MM.1S (cell line): ENCODE results near the gene CTTN.

Experiments
- DNase-seq: peaks from one replicate; pipeline ENCODE4 v3.0.0-alpha.2; 2015
- H2AFZ ChIP-seq: fragments of 300-600 bp; sonication (generic); 2 replicates; pipeline ENCODE4 v1.6.0; 2016; ENCODE audit warnings: antibody characterized with exemption, low read length
- H3F3A ChIP-seq: fragments of 300-600 bp; sonication (generic); 2 replicates; pipeline ENCODE4 v1.6.1; 2016; ENCODE audit warnings: mild to moderate bottlenecking, antibody characterized with exemption, low read length, moderate library complexity, mixed read lengths; ENCODE audit not compliant: insufficient read depth
- H3K27ac ChIP-seq: fragments of 300-600 bp; sonication (generic); 2 replicates; pipeline ENCODE4 v1.5.1; 2016; ENCODE audit warnings: mild to moderate bottlenecking, low read length
- H3K27me3 ChIP-seq: fragments of 300-600 bp; sonication (generic); replicated peaks from 2 replicates; pipeline ENCODE4 v1.6.0; 2016; ENCODE audit warnings: low read length; ENCODE audit not compliant: insufficient read depth
- H3K36me3 ChIP-seq: fragments of 300-600 bp; sonication (generic); replicated peaks from 2 replicates; pipeline ENCODE4 v1.6.1; 2016; ENCODE audit warnings: mild to moderate bottlenecking, low read length, mixed read lengths; ENCODE audit not compliant: insufficient read depth
- H3K4me1 ChIP-seq: fragments of 300-600 bp; sonication (generic); 2 replicates; pipeline ENCODE4 v1.6.1; 2016; ENCODE audit warnings: low read length, mixed read lengths
- H3K4me2 ChIP-seq: fragments of 300-600 bp; sonication (generic); 2 replicates; pipeline ENCODE4 v1.6.0; 2016; ENCODE audit warnings: low read depth, low read length
- H3K4me3 ChIP-seq: fragments of 300-600 bp; sonication (generic); 2 replicates; pipeline ENCODE4 v1.5.1; 2016; ENCODE audit warnings: low read length, mixed read lengths
- H3K79me2 ChIP-seq: fragments of 300-600 bp; sonication (generic); 2 replicates; pipeline ENCODE4 v1.6.1; 2016; ENCODE audit warnings: mixed run types, low read length, mixed read lengths
- H3K9ac ChIP-seq: fragments of 300-600 bp; sonication (generic); 2 replicates; pipeline ENCODE4 v1.6.1; 2016; ENCODE audit warnings: low read length, mixed read lengths
- H3K9me2 ChIP-seq: fragments of 300-600 bp; sonication (generic); replicated peaks from 2 replicates; pipeline ENCODE4 v1.6.1; 2016; ENCODE audit warnings: mild to moderate bottlenecking, low read length, mixed read lengths; ENCODE audit not compliant: insufficient read depth
- H3K9me3 ChIP-seq: fragments of 300-600 bp; sonication (generic); replicated peaks from 2 replicates; pipeline ENCODE4 v1.6.1; 2016; ENCODE audit warnings: mild to moderate bottlenecking, low read length, mixed read lengths; ENCODE audit not compliant: insufficient read depth
- H4K20me1 ChIP-seq: fragments of 300-600 bp; sonication (generic); 2 replicates; pipeline ENCODE4 v1.6.1; 2016; ENCODE audit warnings: mild to moderate bottlenecking, low read length, moderate library complexity, mixed read lengths; ENCODE audit not compliant: insufficient read depth
- CTCF ChIP-seq: fragments of 300-600 bp; sonication (generic); IDR thresholded peaks from 2 replicates; pipeline ENCODE4 v1.5.1; 2016; ENCODE audit warnings: antibody characterized with exemption, low read length, mixed read lengths
- EZH2 ChIP-seq: fragments of 300-600 bp; sonication (generic); optimal IDR thresholded peaks from 2 replicates; pipeline ENCODE3; 2017; ENCODE audit warnings: low read depth, mild to moderate bottlenecking, antibody characterized with exemption, low read length, mixed read lengths
- EZH2phosphoT487 ChIP-seq: fragments of 300-600 bp; sonication (generic); IDR thresholded peaks from 2 replicates; pipeline ENCODE4 v1.6.1; 2018; ENCODE audit warnings: antibody characterized with exemption, low read length

Gene CTTN

DNA sequence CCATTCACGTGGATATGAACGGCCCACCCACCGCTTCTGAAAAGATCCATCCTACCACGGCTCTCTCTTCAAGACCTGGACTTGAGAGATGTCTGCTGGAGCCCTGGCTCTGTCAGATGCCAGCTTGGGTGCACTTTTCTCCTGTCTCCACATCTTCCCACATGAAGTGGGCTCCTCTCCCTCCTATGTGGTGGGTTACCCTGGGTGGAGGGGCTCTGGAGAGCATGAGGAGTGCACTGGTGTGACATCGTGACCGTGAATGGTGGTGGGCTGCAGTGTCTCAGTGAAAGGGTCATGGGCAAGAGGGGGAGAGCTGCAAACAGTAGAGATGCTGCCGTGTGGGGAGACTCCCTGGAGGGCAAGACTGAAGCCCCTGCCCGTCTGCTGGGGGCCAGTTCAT is 76.4 kb downstream of the CTTN start:
- no peaks in the 10 kb centered on the region for H3K9me2 ChIP-seq
- H3K79me2 ChIP-seq: no peaks in the 10 kb centered on the region

DNA sequence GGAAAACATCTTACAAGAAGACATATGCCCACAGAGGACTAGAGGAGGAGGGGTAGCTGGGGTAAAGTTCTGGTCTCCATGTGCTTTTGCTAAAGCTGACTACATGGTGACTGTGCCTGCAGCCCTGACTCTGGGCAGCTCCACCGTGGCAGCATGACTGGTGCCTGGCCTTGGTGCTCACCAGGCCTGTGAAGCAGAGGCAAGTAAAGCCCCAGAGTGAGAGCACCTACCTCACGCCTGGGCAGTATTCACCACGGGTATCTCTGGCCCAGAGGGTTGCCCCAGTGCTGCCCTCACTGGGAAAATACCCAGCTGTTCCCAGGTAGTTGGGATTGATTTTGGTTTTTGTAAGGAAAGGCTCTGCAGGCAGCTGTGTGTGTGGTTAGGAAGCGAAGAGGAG is 78.3 kb downstream of the CTTN start:
- no peak overlapping the region for H2AFZ ChIP-seq
- H4K20me1 ChIP-seq: no peaks in the 10 kb centered on the region
- H3K4me1 ChIP-seq: no peaks in the 10 kb centered on the region
- no peak for TF ChIP-seq CTCF
- TF ChIP-seq EZH2: no peak
- no peak for TF ChIP-seq EZH2phosphoT487
- no peaks in the 10 kb centered on the region for H3F3A ChIP-seq
- no peaks in the 10 kb centered on the region for H3K36me3 ChIP-seq
- no peak overlapping the region for H3K27ac ChIP-seq
- no peak overlapping the region for H3K4me3 ChIP-seq
- H3K27me3 ChIP-seq: peaks cover 100% of the 10 kb centered on the region
- H3K9me2 ChIP-seq: no peaks in the 10 kb centered on the region
- no peak for DNase-seq
- no peak overlapping the region for H3K4me2 ChIP-seq
- no peak overlapping the region for H3K9ac ChIP-seq
- H3K79me2 ChIP-seq: no peaks in the 10 kb centered on the region
- no peaks in the 10 kb centered on the region for H3K9me3 ChIP-seq

More for the DNA sequence above, 76.4 kb downstream of the CTTN start:
- no peak overlapping the region for H3K9ac ChIP-seq
- H2AFZ ChIP-seq: no peak overlapping the region
- H3F3A ChIP-seq: peaks cover 11% of the 10 kb centered on the region
- TF ChIP-seq EZH2 (no peak), CTCF (no peak), EZH2phosphoT487 (no peak)
- H3K27me3 ChIP-seq: peaks cover 91% of the 10 kb centered on the region
- H4K20me1 ChIP-seq: no peaks in the 10 kb centered on the region
- no peak overlapping the region for H3K4me2 ChIP-seq
- no peak overlapping the region for H3K4me3 ChIP-seq
- no peaks in the 10 kb centered on the region for H3K36me3 ChIP-seq
- H3K4me1 ChIP-seq: peaks cover 16% of the 10 kb centered on the region
- H3K9me3 ChIP-seq: no peaks in the 10 kb centered on the region
- DNase-seq: no peak
- no peak overlapping the region for H3K27ac ChIP-seq

GRCh38 chr11:70477176-70477575 is 78.8 kb downstream of the CTTN start:
- H4K20me1 ChIP-seq: no peaks in the 10 kb centered on the region

More at GRCh38 chr11:70477176-70477575, 78.8 kb downstream of the CTTN start:
- H3K27ac ChIP-seq: no peak overlapping the region
- no peak overlapping the region for H2AFZ ChIP-seq
- no peaks in the 10 kb centered on the region for H3K4me1 ChIP-seq
- H3K27me3 ChIP-seq: peaks cover 100% of the 10 kb centered on the region
- H3K4me2 ChIP-seq: no peak overlapping the region
- no peak overlapping the region for H3K4me3 ChIP-seq
- no peak overlapping the region for H3K9ac ChIP-seq
- H3F3A ChIP-seq: no peaks in the 10 kb centered on the region
- H3K9me2 ChIP-seq: no peaks in the 10 kb centered on the region
- H3K36me3 ChIP-seq: no peaks in the 10 kb centered on the region
- DNase-seq: no peak
- no peaks in the 10 kb centered on the region for H3K79me2 ChIP-seq
- no peak for TF ChIP-seq EZH2
- no peak for TF ChIP-seq CTCF
- no peak for TF ChIP-seq EZH2phosphoT487
- no peaks in the 10 kb centered on the region for H3K9me3 ChIP-seq
